GM19328 (cell line): Measurements from ENCODE around the gene ZNF445.
"Not testable (repeated sequence)": the region's sequence is repeated elsewhere in the genome, so short reads cannot be mapped to it uniquely, and the experiment has no call there.

Experiments
- ATAC-seq: cut with Tn5 transposase; IDR thresholded peaks from one replicate; pipeline ENCODE4 v1.9.1; 2021; ENCODE audit warnings: mild to moderate bottlenecking, moderate library complexity; ENCODE audit not compliant: unreplicated experiment

The ZNF445 gene

GRCh38 chr3:44402548-44402947, 74.9 kb downstream of the ZNF445 start:
- no peak for ATAC-seq

GRCh38 chr3:44400771-44401170, 76.7 kb downstream of the ZNF445 start:
- ATAC-seq, result no peak

GRCh38 chr3:44398853-44399252, 78.6 kb downstream of the ZNF445 start:
- ATAC-seq, result no peak

- ATAC-seq, result not testable (repeated sequence)
Measured at GRCh38 chr3:44398271-44398670, 79.2 kb downstream of the ZNF445 start.

GRCh38 chr3:44396200-44397171, 81.0 kb downstream of the ZNF445 start:
- no peak for ATAC-seq

- no peak for ATAC-seq
Measured at GRCh38 chr3:44395714-44396113, 81.8 kb downstream of the ZNF445 start.

GRCh38 chr3:44392489-44392888, 85.0 kb downstream of the ZNF445 start:
- no peak for ATAC-seq

GRCh38 chr3:44387404-44387803, 90.1 kb downstream of the ZNF445 start:
- ATAC-seq, result no peak
